Measurements from ENCODE around the gene PRICKLE2.

The PRICKLE2 gene

DNA sequence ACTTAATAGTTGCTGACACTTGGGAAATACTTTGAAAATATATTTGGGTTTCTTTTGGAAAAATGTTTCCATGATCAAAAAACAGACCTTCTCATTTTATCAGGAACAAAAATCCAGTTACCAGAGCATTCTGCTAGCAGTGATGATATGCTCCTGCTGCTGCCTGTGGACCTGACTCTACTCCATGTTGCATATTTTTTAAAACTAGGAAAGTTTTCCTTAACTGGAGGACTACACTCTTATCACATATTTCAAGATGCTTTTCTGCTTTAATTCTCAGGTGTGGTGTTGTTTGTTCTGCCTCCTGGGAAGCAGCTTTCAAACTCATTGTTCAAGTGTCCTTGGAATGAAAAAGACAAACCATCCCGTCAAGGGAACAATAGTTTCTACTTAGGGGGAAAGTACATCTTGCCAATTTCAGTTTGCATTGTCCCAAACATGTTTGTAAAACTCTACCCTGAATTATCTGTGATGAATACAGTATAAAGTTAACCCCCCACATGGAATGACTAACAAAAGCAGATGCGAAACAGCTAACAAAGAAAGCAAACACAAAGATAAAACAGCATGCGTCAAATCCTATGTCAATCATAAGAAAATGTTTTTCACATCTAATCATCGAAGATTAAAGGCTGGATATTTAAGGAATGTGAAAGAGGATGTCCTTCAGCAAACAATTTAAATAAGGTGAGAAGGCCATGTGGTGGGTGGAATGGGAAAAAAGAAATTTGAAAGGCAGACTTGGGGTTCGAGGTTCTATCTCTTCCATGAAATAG, 161.9 kb downstream of the PRICKLE2 start:
- TF ChIP-seq, protein P1, sequence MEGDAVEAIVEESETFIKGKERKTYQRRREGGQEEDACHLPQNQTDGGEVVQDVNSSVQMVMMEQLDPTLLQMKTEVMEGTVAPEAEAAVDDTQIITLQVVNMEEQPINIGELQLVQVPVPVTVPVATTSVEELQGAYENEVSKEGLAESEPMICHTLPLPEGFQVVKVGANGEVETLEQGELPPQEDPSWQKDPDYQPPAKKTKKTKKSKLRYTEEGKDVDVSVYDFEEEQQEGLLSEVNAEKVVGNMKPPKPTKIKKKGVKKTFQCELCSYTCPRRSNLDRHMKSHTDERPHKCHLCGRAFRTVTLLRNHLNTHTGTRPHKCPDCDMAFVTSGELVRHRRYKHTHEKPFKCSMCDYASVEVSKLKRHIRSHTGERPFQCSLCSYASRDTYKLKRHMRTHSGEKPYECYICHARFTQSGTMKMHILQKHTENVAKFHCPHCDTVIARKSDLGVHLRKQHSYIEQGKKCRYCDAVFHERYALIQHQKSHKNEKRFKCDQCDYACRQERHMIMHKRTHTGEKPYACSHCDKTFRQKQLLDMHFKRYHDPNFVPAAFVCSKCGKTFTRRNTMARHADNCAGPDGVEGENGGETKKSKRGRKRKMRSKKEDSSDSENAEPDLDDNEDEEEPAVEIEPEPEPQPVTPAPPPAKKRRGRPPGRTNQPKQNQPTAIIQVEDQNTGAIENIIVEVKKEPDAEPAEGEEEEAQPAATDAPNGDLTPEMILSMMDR (IDR thresholded peaks at IDR 0.05; ENCODE audit: borderline replicate concordance, insufficient read depth, low read depth, low read length): no peak
- no peak overlapping the region for H3K4me3 ChIP-seq (ENCODE audit: low read depth, low read length)

- TF ChIP-seq, protein P1 (IDR thresholded peaks at IDR 0.05; ENCODE audit: borderline replicate concordance, insufficient read depth, low read depth, low read length): no peak
- no peak overlapping the region for H3K4me3 ChIP-seq (ENCODE audit: low read depth, low read length)
These were observed 163.6 kb downstream of the PRICKLE2 start for GRCh38 chr3:64061628-64062027.

DNA sequence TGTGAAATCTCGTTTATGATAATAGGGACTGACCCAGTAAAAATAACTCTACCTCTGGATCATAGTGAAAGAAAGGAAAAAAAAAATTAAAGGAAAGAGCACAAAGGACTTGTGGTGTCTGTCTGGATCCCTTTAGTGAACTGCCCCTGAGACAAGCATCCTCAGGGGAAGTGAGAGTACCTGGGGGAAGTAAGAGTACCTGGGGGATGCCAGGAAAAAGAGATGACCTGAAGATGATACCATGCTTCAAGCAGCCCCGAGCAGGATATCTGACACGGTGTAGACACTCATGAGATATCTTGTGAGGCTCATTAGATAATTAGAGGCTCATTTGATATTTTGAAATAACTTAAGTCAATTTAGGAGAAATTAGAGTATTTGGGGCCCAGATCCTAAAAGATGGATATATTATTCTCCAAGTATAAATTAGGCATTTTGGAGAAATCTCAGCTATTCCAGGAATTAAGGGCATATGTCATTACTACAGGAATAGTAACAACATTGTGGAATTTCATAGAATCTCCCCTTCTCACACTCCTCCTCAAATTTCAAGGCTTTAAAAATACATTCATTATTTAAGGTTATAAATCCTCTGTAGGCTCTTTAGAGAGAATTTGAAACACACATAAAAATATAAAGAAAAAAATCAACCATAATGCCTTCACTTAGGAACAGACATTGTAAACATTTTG, 165.6 kb downstream of the PRICKLE2 start:
- TF ChIP-seq, protein P1 (IDR thresholded peaks at IDR 0.05; ENCODE audit: borderline replicate concordance, insufficient read depth, low read depth, low read length): no peak
- no peak overlapping the region for H3K4me3 ChIP-seq (ENCODE audit: low read depth, low read length)

DNA sequence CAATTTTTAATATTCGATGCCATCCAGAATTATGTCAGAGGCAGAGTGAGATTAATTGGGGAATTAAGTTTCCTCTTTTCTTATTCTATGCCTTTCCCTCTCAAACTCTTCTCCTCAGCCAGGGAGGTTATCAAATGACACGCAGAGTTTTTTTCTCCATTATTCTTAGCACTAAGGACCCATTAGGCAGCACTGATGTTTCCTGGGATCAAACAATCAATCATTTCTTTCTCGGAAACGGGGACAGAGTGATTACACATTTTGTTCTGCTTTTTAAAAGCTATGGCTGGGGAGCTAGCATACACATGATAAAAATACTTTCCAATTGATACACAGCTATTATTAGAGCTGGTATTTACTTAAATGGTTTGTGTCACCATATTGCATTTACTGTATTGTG, 166.7 kb downstream of the PRICKLE2 start:
- TF ChIP-seq, protein P1 (IDR thresholded peaks at IDR 0.05; ENCODE audit: borderline replicate concordance, insufficient read depth, low read depth, low read length): no peak
- no peak overlapping the region for H3K4me3 ChIP-seq (ENCODE audit: low read depth, low read length)

- no peak overlapping the region for H3K4me3 ChIP-seq (ENCODE audit: low read depth, low read length)
- TF ChIP-seq, protein P1 (IDR thresholded peaks at IDR 0.05; ENCODE audit: borderline replicate concordance, insufficient read depth, low read depth, low read length): no peak
These were observed 168.0 kb downstream of the PRICKLE2 start for GRCh38 chr3:64057231-64057630.

DNA sequence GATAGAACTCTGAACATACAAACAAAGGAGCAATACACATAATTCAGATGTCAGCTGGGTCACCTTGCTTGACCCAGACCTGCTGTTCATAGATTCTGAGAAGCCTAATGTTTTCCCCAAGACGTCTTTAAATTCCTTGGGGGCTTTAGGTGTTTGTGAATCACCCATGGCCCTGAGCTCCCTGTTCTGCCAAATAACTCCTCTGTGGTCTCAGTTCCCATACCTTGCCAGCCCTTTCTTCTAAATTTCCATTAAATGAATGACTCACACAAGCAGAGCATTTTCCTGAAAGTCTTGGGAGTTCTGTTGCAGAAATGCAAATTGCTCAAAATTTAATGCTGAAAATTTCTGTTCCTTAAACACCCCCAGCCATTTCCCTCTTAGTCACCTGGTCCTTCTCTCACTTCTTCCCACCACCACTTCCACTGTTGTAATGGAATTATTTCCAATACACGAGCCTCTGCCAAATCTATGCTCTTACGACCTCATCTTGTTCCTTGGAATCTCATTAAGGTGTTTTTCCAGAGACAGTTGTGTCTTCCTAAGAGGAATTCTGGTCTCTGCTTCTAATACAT, 168.6 kb downstream of the PRICKLE2 start:
- H3K4me3 ChIP-seq (ENCODE audit: low read depth, low read length): no peak overlapping the region
- TF ChIP-seq, protein P1 (IDR thresholded peaks at IDR 0.05; ENCODE audit: borderline replicate concordance, insufficient read depth, low read depth, low read length): no peak
